G401 (cell line): ENCODE results near the gene ACYP2. TPM values are rescaled to one million over a fixed set of nuclear protein-coding genes. Genes with fewer than 3 reads are reported as not detected.
"Not testable (repeated sequence)": the region's sequence is repeated elsewhere in the genome, so short reads cannot be mapped to it uniquely, and the experiment has no call there.

Experiments
- DNase-seq: peaks from one replicate; pipeline ENCODE4 v3.0.0-alpha.2; 2015; ENCODE audit warnings: low spot score
- in situ Hi-C: cut with HindIII; loops from 2 replicates; pipeline ENCODE4 v1.10.0; 2016; ENCODE audit warnings: low sequenced_read_pairs, mixed read lengths
- total RNA-seq: library from RNA; depleted of rRNA; stranded (reverse); fragments of >200 nt; shearing (Covaris generic); gene quantifications from 2 replicates; pipeline ENCODE4 v1.2.3, GENCODE V29; 2014; rRNA removed

The ACYP2 gene
- total RNA-seq, result 6.2 and 15.5 TPM in 2 replicates

DNA sequence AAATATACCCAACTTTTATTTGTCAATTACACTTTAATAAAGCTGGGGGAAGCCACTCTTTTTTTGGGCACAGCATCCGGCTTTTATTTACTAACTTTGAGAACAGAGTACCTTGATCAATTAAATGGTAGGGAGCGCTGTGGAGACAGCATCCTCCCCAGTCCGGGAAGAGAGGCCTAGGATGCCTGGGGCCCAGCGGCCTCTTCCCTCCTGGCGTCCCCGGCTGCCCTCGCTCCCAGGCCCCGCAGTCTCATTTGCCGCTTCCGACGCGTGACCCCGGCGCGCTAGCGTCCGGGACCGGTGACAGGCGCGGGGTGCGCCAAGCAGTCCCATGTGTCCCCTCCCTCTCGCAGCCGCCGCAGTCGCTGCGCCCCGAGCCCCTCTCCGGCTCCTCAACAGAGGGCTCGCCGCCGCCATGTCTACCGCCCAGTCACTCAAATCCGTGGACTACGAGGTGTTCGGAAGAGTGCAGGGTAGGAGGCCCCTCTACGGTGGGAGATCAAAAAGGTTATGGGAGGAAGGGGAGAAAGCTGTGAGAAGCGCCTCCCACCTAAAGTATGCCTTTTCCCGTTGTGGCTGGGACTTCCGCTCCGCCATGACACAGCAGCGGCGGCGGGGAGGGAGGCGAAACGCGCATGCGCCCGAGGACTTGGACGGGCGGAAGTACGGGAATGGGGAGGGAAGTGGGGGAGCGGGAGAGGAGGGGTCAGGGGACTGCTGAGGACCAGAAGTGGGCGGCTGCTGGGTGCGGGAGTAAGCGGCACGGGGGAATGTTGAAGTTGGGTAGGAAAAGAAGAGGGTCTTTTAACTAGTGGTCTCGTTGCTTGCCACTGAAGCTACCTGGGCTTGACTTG lies at the start of gene ACYP2:
Gene ACYP2, plus strand, starts transcription at position 332 of the 854 bp plus-strand sequence.
- peak; percentile 95 for DNase-seq
- in situ Hi-C loops, result no loop called here

DNA sequence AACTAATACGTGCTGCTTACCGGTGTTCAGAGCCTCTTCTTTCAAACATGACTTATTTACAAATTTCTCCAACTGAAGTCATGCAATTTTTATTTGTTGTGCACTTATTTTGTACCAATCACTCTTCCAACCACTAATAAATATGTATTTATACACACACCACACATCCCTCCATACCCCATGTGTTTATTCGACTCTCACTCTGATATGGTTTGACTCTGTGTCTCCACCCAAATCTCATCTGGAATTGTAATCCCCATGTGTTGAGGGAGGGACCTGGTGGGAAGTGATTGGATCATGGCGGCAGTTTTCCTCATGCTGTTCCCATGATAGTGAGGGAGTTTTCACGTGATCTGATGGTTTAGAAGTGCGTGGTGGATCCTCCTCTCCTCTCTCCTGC lies 49.5 kb upstream of the ACYP2 start:
- in situ Hi-C loops, result no loop called here
- DNase-seq, result no peak

DNA sequence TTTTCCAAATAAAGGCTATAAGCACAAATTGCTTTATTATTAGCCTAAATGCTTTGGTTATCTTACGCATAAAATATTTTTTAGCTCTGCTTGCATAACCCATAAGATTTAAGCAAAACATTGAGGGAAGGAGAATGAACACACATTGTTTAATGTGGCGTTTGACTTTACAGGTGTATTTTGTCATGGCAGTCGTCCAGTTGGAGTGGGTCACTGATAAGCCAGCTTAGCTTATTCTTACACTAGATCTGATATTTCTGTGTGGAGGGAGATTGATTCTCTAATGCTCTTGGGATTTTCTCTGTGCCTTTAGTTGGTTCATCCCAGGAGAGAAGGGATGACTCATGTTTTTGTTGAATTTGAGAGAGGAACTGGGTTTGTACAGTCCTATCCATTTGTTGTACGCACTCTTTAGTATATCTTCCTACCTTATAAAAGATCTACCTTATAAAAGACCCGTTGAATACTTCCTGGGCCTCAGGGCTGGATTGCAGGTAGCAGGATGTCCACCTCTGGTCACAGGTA lies 47.5 kb upstream of the ACYP2 start:
- in situ Hi-C loops, result no loop called here
- no peak for DNase-seq

DNA sequence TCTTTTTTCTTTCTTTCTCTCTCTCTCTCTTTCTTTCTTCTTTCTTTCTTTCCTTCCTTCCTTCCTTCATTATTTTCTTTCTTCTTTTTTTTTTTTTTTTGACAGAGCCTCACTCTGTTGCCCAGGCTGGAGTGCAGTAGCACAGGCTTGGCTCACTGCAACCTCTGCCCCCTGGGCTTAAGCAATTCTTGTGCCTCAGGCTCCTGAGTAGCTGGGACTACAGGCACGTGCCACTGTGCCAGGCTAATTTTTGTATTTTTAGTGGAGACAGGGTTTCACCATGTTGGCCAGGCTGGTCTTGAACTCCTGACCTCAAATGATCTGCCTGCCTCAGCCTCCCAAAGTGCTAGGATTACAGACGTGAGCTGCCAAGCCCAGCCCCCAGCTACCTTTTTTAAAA lies 42.9 kb upstream of the ACYP2 start:
- in situ Hi-C loops, DNase-seq: not testable (repeated sequence)

DNA sequence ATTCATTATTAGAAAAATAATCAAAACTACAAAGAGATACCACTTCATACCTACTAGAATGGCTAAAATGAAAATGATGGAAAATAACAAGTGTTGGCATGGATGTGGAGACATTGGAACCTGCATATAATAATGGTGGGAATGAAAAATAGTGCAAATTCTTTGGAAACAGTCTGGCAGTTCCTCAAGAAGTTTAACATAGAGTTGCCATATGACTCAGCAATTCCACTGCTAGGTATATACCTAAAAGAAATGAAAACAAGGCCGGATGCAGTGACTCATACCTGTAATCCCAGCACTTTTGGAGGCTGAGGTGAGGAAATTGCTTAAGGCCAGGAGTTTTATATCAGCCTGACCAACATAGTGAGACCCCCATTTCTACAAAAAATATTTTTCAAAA lies 41.6 kb upstream of the ACYP2 start:
- no peak for DNase-seq
- in situ Hi-C loops, result no loop called here

DNA sequence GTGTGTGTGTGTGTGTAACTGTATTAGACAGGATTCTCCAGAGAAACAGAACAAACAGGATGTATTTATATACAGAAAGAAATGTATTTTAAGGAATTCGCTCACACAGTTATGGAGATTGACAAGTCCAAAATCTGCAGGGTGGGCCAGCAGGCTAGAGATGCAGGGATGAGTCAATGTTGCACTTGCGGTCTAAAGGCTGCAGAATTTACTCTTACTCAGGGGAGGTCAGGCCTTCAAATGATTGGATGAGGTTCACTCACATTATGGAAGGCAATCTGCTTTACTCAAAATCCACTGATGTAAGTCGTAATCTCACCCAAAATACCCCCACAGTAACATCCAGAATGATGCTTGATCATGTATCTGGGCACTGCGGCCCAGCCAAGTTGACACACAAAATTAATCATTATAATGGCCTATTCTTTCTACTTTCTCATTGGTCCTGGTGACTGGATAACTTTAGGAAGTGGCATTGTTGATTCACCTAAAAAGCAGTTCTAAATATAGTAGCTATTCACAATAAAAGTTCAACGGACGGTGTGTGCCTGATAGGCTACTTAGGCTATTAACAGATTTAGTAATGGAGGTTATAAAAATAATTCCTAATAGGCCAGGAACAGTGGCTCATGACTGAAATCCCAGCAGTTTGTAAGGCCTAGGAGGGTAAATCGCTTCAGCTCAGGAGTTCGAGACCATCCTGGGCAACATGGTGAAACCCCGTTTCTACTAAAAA lies 40.6 kb upstream of the ACYP2 start:
- no peak for DNase-seq
- in situ Hi-C loops, result no loop called here

DNA sequence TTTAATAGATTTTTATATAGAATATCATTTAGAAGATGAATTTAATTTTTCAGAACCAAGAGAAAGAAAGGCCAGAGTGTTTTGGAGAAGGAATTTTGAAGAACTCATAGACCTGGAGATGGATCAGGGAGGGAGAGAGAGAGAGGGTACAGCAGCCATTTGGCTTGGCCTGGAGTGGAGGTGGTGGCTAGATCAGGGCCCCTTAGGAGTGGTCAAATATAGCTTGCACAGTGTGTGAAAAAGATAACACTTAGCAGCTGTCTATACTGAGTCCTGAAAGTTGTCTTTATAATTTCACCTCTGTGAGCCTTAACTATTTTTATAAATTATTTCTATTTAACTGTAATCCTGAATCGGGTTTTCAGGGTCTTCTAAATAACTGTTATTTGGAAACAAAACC lies 38.8 kb upstream of the ACYP2 start:
- in situ Hi-C loops, result no loop called here

DNA sequence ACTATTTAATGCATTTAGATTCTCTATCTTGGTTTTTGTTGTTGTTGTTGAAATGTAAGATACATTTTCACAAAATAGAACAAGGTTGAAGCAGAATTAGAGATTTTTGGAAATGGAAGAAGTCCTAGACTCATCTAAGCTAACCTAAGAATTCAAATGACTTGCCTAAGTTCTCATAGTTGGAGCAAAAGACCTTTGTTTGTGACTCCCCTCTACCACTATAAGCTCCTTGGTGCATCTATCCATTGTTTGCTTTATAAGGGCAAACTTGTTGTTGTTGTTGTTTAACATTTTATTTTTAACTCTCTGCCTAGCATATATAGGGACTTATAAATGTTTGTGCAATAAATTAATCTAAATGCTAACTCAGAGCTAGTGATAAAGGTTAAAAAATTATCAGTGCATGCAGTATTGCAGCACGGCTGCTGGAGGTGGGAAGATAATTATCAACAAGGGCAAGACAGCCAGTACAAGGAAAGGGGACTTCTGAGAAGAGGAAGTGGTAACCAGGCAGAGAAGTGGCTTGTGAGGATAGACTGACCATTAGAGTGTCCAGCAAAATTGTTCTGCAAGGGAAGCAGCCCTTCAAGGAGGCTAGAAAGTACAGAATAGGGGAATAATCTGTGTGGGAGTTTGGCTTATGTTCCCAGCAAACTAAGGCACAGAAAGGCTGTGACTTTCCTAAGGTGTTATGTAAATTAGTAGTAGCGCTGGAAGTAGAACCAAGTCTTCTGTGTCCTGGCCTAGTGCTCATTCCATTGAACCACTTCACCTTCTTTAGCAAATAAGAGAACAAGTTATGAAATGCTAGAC lies 38.1 kb upstream of the ACYP2 start:
- in situ Hi-C loops, result no loop called here
- DNase-seq, result no peak

More for the DNA sequence above, 38.8 kb upstream of the ACYP2 start:
- no peak for DNase-seq

DNA sequence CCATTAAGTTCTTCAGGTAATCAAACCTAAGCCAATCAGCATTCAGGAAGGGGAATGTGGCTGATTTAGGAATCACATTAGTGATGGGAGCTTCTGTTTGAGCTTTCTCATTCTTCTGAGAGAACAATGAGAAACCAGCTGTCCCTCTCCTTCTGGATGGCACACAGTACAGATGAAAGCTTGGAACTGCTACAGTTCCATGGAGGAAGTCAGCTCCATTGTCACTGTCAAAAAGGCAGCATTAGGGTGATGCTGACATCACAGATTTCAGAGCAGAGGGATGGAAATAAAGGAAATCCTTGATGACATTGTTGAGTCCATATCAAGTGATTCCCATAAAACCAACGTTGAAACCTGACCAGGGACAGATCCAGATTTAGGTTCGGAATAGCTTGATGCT lies 36.1 kb upstream of the ACYP2 start:
- no peak for DNase-seq
- in situ Hi-C loops, result no loop called here

DNA sequence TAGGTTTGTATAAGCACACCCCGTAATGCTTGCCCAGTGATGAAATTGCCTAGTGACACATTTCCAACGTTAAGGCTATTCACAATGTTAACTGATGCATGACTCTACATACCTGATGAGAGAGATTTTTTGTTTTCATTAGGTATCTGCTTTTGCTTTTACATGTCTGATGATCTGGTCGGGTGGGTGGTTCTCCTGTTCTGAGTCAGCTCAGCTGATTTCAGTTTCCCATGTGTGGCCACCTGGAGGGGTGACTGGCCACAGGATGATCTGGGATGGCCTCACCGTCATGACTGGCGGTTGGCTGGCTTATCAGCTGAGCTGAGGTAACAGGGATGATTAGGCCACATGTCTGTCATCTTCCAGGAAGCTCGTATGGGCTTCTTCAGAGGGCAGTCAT lies 33.8 kb upstream of the ACYP2 start:
- in situ Hi-C loops, result no loop called here
- DNase-seq, result no peak

DNA sequence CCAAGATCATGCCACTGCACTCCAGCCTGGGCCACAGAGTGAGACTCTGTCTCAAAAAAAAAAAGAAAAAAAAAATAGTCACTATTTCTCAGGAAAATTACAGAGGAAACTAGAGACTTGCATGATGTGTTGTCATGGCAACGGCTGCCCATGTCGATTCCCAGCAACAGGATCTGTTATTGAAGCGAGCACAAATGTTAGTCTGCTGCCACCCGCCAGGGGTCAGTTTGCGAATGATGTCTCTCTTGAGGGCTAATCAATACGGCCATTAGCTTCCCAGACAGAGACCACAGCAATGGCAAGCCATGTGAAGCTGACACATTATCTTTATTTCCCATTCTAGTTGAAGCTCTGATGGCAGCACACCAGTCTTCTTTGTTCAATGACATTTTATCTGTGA lies 32.4 kb upstream of the ACYP2 start:
- no peak for DNase-seq

DNA sequence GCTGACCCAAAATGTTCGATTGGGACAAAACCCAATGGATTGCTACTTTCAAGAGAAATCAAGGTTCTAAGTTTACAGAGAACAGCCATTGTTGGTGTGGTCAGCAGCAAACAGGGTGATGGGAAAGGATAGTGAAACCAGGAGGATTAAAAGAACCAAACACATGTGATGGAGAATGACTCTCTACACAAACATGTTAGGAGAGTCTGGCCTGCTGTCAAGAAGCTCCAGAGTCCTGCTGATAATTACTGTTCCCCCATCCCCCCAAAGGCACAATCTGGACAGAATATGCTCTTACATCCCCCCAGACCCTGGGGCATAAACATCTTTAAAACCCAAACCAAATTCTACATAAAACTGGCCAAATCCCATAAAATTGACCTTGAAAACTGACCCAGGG lies 32.0 kb upstream of the ACYP2 start:
- in situ Hi-C loops, result no loop called here
- DNase-seq, result no peak

More for the DNA sequence above, 32.4 kb upstream of the ACYP2 start:
- in situ Hi-C loops, result no loop called here

DNA sequence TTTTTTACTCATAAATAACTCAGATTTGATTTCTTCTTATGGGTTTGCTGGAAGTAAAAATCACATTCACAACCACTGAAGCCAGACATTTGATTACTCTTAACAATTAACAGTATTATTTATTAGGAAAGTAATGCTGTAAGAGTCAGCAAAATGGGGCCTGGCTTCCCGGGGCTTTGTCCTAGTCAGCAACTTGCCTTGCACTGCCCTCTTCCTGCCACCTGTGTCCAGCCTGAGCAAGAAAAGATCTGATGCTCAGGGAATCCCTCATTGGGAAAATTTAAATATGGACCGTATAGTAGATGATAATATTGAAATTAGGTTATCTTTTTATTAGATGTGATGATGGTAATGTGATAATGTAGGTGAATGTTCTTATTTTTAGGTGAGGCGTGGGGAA lies 30.8 kb upstream of the ACYP2 start:
- in situ Hi-C loops, result no loop called here
- DNase-seq, result no peak

DNA sequence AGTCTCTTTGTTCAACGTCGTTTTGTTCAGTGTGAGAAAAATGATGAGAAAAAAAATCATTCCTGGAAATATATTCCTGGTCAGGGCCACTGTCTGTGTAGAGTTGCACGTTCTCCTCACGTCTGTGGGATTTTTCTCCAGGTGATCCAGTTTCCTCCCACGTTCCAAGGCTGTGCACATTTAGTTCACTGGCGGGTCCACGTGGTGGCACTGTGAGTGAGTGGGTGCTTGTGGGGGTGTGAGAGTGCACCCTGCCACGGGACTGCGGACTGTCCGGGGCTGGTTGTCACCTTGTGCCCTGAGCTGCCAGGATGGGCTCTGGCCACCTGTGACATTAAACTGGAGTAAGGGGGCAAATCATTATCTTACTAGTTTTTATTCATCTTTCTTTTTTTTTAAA lies 30.3 kb upstream of the ACYP2 start:
- in situ Hi-C loops, result no loop called here
- no peak for DNase-seq

DNA sequence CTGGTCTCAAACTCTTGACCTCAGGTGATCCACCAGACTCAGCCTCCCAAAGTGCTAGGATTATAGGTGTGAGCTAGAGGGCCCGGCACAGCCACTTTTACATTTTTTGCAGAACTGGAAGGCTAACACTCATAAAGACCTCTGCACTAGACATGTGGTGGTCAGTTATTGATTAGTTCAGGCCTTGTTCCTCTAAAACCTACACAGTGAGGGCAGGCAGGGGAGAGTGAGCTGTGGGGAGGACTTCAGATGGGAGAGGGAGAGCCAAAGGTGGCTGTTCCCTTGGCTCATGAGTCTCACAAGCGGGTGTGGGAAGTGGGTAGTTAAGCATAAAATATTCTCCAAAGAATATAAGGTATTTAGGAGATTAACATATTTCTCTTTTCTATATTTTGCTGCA lies 29.3 kb upstream of the ACYP2 start:
- in situ Hi-C loops, result no loop called here
- no peak for DNase-seq

DNA sequence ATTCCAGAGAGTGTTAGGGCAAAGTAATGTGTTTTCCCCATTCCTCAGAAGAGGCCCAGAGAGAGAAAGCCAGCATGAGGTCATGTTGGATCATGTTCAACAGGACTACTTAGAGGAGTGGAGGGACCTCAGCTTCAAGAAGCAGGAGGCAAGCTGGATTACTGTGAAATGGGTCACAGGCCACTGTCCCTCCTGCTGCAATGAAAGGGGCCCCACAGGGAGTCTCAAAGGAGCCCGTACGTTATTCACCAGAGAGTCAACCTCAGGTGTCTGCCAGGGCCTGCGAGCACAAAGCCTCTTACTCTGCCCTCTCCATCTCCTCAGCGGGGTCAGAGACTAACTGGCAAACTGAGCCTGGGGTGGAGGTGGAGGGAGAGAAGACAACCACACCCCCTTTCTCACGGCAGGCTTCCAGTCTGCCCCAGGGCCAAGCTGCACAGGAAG lies 27.2 kb upstream of the ACYP2 start:
- in situ Hi-C loops, result no loop called here
- no peak for DNase-seq

DNA sequence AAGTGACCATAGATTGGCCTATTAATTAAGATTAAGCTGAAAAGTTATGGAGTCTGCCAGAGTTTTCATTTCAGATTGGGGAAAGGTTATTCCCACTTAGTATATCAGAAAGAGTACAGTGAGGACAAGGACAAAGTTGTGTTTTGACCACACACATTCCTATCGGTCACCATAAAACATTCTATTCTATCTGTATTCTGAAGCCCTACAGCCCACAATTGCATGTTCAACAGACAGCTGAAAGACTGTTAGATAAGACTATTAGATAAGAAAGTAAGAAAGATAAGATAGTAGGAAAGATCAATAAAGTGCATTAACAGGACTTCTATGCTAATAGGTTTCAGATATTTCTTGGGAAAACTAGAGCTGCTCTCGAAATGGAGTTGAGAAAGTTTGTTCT lies 26.7 kb upstream of the ACYP2 start:
- no peak for DNase-seq
- in situ Hi-C loops, result no loop called here

DNA sequence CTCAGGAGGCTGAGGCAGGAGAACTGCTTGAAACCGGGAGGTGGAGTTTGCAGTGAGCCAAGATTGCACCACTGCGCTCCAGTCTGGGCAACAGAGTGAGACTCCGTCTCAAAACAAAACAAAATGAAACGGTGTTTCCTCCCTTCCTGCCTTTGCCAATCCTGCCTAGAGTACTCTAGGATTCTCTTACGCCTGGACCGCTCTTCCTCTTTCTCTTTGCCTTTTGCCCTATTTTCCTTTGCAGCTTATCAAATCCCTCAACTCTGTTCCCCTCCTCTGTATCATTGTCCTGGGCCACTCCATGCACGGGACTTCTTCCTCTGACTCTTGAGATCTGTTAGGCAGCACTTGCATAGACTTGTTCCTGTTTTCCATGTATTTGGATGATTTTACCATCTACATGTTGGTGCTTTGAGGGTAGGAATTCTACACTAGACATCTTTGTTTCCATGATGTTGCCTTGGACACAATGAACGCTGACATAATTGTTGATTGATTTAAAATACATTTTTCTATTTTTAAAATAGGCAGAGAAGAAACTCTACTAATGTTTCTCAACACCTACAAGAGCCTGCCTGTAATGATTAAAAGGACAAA lies 24.8 kb upstream of the ACYP2 start:
- in situ Hi-C loops, result no loop called here

DNA sequence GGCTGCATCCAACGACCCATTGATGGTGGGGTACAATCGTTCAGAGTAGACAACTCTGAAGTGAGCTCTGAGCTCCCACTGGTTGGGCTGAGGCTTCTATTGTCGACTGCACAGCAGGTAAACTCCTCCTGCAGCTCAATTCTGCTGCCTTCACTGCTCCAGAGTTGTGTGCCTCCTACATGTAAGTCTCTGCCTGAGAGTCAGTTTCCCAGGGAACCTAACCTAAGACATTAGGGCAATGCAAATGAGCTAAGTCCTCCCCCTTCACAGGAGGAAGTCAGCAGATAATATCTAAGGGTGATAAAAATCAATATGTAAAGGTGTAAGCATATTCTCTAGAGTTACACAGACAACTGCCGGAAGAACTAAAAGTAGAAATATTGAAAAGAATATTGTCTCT lies 22.5 kb upstream of the ACYP2 start:
- no peak for DNase-seq

More for the DNA sequence above, 24.8 kb upstream of the ACYP2 start:
- DNase-seq, result no peak

More for the DNA sequence above, 22.5 kb upstream of the ACYP2 start:
- in situ Hi-C loops, result no loop called here
